Fibroblast of skin of left quadriceps (primary cell): Measurements from ENCODE around the gene ATP5F1C.
"Not testable (repeated sequence)": the region's sequence is repeated elsewhere in the genome, so short reads cannot be mapped to it uniquely, and the experiment has no call there.

Experiments used
- DNase-seq, 2 experiments: peaks; one replicate each; pipeline ENCODE4 v3.0.0-alpha.2; 2013; ENCODE audit warnings: low read depth in 2 of 2

ATP5F1C gene

DNA sequence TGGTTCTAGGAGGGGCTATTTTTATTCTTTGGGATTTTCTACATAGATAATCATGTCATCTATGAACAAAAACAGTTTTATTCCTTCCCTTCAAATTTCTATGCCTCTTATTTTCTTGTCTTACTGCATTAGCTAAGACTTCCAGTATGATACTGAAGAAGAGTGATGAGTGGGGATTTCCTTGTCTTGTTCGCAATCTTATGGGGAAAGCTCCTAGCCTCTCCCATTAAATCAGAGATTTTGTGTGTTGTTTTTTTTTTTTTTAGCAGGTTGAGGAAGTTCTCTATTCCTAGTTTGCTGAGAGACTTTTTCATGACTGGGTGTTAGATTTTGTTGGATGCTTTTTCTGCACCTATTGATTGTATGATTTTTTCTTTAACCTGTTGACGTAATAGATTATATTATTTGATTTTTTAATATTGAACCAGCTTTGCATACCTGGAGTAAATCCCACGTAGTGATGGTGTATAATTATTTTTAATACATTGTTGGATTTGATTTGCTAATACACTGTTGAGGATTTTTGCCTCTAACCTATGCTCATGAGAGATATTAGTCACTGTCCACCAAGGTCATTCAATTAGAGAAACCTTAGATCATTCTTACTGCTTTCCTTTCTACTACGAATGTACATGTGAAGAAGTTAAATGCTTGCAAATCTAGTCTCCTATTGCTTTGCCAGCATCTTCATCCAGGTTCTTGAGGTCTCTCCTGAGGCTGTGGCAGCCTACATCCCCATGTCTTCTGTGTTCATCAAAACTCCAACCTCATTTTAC is 6.5 kb downstream of the ATP5F1C start:
- no peak for DNase-seq

DNA sequence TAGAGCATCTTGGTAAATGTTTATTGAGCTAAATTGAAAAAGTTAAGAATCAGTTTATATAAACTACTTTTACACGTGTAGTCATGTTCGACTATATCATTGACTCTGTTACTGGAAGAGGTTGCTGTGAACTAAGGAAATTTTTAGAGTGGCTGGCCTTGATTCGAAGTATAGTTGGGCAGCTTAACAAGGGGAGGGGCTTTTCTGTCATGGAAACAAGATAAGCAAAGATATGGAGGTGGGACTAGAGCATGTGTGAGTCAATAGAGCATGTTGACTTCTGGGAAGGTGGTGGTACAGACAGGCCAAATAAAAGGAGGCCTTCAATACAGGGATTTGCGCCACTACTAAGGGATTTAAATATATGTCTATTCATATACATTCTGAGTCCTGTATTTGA is 7.6 kb downstream of the ATP5F1C start:
- DNase-seq: no peak

DNA sequence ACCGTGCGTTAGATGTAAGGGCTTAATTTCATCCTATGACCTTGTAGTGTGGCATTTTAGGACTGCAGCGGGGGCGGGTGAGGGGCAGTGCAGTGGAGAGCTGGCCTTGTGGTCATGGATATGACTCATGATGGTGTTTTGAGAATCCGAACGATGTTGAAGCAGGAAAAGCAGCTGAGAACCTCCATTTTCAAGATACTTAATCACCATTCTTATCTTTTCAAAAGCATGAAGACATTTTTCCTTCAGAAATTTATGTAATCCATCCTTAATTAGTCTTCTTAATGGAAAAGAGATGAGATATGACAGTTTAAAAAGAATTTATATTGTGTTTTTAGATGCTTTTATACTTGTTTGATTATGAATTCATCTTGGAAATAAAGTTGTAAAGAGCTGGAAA is 9.6 kb downstream of the ATP5F1C start:
- peak; percentile 62 to 67 for DNase-seq

DNA sequence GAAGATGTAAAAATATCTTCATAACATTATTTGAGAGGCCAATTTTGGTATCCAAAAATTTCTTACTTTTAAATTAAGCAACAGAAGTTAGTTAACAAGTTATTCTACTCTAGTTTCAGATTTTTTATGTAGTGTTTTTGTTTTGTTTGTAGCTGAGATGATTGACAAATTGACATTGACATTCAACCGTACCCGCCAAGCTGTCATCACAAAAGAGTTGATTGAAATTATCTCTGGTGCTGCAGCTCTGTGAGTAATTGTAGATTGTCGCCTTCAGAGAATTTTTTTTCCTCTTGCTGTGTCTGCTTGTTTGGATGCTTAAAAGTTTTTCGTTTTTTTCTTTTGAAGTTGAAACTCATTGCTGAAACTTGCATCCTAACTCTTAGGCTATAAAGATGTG is 14.6 kb downstream of the ATP5F1C start:
- no peak for DNase-seq

DNA sequence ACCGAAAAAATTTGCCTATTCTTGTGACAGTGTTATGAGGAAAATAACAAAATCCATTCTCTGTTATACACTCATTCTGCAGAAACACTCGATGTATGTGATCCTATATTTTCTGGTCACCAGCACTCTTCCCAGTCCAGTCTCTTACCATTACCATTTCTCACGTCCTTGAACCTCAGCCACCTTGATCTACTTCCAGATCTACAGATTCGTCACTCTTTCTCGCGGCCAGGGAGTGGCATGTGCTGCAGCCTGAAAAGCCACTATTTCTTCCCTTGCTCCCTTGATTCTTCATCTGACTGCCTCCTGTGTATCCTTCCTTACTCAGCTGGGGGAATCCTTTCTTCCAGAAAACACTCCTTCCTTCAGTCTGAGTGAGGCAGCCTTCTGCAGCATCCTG is 16.2 kb downstream of the ATP5F1C start:
- no peak for DNase-seq

DNA sequence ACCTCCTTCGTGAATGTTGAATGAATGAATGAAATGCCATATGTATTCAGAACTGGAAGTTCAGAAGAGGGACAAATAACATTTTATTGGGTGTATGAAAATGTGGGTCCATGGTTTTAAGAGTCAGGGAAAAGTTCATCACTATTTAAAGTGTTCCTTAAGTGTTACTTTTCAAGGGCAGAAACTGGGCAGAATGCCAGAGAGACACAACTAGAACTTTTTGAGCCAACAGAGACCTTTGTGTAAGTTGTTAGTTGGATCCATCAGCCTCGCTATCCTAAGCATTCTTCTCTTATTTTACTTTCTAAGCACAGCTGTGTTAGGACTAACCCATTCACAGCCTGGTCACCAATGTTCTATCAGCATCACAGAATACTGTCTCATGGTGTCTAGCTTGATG is 16.8 kb downstream of the ATP5F1C start:
- DNase-seq: no peak

DNA sequence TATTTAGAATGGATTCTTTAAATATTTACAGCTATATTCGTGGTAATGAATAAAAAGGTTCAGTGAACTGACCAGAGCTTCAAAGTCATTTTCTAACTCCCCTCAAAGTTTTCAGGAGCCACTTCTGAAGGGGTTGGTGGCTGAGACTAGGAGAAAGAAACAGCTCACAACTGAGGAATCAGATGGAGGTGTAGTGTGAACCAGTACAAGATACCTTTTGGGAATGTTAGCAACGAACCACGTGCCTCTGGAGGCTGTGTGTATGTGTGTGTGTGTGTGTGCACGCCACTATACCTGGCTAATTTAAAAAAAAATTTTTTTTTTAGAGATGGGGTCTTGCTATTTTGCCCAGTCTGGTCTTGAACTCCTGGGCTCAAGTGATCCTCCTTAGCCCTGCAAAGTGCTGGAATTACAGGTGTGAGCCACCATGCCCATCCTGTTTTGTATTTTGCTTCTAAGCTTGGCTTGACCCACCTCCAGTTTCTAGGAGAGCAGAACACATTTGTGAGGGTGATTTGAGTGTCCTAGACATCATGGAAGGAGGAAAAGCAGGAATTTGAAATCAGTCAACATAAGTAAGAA is 20.8 kb downstream of the ATP5F1C start:
- no peak for DNase-seq

DNA sequence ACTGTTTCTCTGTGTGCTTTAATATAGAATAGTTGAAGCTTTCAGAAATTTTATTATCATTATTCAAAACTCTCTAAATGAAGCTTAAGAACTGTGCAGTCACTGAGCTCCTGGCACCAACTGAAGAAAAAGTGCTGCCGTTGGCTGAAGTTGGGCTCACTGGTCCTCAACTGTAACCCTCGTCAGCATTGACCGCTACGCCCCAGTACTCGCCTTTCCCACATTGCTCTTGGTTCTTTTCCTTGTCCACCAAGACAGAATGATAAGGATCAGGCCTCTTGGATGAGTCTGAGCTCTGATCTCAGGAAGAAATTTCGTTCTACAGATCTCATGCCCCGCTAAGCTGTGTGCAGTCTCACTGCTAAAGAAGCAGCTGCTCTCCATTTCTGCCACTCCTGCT is 22.5 kb downstream of the ATP5F1C start:
- no peak for DNase-seq

DNA sequence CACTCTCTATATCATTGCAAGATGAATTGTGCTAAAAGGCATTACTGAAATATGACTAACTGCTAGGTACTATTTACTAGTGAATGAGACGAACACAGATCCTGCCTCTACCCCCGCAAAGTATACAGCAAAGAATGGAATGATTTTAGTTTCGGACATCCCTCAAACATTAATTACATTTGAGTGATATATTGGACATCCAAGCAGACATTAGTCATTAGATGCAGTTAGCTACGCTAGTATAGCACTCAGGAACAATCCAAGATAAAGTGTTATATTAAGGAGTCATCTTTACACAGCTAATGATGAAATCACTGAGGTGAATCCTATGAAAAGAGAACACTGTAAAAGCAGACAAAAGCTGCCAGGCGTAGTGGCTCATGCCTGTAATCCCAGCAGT is 23.0 kb downstream of the ATP5F1C start:
- DNase-seq: no peak

DNA sequence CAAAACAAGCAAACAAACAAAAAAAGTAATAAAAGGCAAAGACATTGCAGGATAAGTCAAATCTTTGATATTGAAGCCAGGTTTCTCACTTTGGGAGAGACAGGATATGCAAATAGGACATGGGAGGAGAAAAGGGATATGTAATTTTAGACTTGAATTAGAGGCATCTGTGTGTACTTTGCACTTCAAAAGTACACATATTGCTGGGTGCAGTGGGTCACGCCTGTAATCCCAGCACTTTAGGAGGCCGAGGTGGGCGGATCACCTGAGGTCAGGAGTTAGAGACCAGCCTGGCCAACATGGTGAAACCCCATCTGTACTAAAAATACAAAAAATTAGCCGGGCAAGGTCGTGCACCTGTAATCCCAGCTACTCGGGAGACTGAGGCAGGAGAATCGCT is 23.8 kb downstream of the ATP5F1C start:
- not testable (repeated sequence) for DNase-seq

DNA sequence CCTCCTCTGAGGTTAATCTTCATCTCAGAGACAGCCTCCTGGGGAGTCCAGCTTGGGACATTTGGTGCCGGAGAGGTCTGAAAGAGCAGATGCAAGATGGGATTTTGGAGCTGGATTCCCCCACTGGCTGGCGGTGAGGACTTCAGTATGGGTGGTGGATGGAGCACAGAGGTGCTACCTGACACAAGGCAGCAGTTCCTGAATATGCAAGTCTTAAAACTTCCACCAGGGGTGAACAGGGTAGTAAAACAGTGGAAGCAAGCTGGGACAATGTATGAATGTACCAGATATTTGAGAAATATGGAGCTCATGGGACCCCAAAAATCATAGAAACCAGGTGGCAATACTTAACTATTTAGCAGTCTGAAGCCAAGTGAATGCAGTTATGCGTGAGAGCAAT is 25.5 kb downstream of the ATP5F1C start:
- no peak for DNase-seq

DNA sequence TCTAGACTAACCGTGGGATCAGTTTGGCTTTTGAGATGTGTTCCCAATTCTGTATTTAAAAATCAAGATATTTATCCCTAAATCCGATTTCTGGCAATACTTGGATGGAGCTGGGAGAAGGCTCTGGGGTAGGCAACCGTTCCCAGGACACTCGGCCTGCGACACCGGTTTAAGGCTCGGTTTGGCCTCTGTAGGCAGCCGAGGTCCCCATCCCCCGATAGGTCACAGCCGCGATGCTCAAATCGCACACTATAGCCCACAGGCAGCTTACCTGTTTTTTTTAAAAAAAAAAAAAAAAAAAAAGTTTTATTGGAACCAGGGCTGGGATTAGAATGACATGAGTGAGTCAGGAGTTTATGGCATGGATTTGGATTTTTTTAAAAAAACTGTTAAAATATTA is 29.6 kb downstream of the ATP5F1C start:
- DNase-seq: no peak

DNA sequence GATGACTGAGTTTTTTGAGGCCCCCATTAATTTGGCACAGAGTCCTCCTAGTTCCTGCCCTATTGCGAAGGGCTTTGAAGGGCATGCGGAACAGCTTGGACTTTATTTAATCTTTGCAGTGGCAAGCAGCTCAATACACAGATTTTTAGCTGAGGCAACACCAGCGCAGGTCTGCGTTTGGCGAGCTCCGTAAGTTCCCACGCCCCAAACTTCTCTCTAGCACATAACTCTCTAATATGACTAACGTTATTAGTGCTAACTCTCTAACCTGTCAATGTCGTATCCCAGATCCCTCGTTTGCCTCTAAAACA is 30.0 kb downstream of the ATP5F1C start:
- no peak for DNase-seq

DNA sequence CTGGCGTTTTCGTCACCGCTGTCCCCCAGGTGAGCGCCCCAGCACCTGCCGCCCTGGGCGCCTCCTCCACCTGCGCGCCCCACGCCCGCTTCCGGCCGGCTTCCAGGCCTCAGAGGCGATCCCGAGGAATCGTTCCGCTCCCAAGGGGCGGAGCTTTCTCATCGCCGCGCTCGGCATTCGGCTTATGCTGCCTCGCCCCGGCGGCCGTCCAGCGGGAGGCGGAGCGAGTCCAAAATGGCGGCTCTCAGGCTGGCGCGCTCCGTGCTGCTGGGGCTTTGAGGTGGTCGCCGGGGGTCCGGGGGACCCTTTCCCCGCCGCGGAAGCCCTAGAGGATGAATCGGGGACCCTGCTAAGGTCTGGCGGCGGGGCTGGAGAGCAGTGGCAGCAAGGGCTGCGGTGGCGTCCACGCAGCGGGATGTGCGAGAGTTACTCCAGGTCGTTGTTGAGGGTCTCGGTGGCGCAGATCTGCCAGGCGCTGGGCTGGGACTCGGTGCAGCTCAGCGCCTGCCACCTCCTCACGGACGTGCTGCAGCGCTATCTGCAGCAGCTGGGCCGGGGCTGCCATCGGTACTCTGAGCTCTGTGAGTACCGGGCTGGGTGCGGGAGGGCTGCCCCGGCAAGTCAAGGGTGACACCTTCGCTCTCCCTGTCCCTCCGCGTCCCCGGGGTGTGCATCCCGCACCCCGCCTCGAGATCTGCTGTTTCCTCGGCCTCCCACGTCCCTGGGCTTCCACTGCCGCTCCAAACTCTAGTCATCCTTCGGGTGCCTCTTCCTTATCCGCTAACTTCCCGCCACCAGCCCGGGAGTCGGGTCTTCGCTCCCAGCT is 30.5 kb downstream of the ATP5F1C start, which contains the start of gene TAF3:
TAF3 (plus strand) TSS at position 211 of the 826 bp plus-strand sequence; CDS start at position 416, 205 bp downstream.
- peak; percentile 60 to 65 for DNase-seq

DNA sequence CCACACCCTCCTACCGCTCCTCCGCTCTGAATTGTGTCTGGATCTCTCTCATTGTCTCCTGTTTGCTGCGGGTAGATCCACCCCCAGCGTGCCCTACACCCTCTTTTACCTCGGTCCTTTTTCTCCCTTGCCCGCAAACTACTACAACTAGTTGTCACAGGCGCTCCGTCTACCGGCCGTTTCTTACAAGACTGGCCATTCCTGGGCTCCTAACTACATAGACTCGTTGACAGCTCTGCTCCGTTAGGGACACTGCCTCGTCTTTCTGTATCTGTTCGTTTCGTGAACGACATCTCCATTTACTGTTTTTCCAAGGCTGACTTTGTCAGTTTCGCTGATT is 31.1 kb downstream of the ATP5F1C start:
- DNase-seq: no peak

DNA sequence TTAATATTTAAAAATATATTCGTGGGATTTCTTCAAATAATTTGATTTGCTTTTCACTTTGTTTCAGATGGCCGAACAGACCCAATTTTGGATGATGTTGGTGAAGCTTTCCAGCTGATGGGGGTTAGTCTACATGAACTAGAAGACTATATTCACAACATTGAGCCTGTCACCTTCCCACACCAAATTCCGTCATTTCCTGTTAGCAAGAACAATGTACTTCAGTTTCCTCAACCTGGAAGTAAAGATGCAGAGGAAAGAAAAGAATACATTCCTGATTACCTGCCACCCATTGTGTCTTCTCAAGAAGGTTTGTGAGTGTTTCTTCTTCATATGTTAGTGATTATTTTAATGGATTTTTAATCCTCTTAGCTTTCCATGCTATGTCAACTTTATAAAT is 36.3 kb downstream of the ATP5F1C start:
- no peak for DNase-seq

DNA sequence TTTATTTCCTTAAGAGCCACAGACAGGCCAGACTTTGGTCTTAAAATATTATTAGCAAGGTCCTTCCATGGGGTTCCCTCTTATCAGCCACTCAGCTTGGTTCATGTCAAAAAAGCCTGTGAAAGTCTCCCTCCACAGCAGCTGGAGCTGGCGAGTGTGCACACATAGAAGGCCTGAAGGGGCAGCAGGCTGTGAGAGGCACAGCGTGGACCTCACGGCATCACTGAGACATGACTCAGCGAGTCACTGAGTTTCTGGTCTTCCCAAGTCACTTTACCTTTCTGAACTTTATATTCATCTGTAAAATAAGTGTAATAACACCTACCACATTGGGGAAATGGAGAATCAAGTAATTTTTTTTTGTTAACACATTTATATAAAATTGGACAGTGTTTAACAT is 39.0 kb downstream of the ATP5F1C start:
- DNase-seq: no peak

DNA sequence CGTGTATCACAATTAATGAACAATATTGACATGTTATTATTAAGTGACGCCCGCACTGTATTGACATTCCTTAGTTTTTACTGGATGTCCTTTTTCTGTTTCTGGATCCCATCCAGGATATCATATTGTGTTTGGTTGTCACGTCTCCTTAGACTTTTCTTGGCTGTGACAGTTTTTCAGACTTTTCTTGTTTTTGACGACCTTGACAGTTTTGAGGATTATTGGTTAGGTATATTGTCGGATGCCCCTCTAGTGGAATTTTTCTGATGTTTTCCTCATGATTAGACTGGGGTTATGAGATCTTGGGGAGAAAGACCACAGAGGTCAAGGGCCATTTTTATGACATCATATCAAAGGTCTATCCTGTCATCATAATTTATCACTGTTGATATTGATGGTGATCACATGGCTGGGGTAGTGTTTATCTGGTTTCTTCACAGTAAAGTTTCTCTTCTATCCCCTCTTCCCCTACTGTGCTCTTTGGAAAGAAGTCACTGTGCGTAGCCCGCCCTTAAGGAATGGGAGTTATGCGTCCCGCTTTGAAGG is 41.4 kb downstream of the ATP5F1C start:
- DNase-seq: no peak

DNA sequence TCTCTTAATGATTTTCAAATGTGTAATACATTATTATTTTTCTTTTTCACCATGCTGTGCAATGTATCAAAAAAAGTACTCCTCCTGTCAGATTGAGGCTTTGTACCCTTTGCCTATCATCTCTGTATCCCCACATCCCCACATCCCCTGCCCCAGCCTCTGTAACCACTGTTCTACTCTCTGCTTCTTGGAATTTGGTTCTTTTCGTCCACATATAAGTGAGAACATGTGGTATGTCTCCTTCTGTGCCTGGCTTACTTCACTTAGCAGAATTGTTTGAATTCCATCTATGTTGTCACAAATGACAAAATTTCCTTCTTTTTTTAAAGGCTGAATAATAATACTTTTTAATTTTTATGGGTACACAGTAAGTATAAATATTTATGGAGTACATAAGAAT is 44.1 kb downstream of the ATP5F1C start:
- DNase-seq: peak; percentile 3 to 5

DNA sequence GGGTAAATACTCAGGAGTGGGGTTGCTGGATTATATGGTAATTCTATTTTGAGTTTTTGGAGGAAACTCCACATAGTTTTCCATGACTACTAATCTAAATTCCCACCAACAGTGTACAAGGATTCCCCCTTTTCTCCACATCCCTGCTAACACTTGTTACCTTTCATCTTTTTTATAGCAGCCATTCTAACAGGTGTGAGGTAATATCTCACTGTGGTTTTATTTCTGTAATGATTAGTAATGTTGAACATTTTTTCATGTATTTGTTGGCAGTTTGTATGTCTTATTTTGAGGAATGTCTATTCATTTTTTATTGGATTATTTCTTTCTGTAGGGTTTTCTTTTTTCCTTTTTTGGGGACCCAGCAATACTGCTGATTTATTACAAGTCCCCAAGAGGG is 45.2 kb downstream of the ATP5F1C start:
- no peak for DNase-seq

DNA sequence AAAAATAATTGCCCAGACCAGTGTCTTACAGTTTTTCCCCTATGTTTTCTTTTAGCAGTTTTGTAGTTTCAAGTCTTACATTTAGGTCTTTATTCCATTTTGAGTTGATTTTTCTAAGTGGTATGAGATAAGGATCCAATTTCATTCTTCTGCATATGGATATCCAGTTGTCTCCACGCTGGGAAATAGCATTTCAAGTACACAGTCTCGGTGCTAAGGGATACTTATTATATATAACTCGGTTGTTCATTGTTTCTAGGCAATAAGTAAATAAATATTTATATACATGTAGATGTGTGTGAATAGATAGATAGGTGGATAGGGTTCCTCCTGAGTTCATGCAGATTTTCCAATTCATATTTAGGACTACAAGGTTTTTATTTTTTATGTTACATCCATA is 46.3 kb downstream of the ATP5F1C start:
- no peak for DNase-seq

DNA sequence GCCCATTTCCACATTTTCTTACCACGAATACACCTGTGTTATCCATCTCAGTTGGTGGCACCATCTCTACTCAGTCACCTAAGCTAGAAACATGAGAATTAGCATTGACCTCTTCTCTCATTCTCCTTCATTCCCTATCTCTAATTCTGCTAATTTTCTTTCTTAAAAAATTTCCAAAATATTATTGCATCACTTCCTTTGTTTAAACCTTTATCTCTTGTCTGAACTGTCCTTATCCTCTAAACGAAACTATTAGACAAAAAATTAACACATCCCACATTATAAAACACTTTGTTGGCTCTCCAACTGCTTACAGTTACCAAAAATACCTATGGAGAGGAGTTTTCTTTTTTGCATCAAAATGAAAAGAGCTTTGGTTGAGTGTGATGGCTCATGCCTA is 48.6 kb downstream of the ATP5F1C start:
- no peak for DNase-seq

DNA sequence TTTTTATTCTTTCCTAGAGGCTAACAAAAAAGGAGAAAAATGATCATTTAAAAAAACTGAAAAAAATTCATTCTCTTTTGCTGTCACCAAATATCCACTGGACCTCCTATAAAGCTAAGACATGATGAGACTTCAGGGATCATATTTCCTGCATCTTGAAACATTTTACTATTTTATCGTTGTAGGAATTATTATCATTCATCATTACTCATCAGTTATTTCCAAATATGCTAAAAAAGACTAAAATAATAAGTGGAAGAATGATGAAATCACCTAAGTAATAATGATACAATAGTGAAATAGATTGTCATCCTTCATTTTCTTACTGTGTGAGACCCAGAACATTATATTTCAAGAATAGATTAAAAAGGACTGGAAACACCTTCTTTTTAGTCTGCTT is 58.6 kb downstream of the ATP5F1C start:
- DNase-seq: peak; percentile 36 to 44
